HG02623 (cell line): Measurements from ENCODE around the gene AUNIP.
"Not testable (repeated sequence)": the region's sequence is repeated elsewhere in the genome, so short reads cannot be mapped to it uniquely, and the experiment has no call there.

Experiments
- ATAC-seq: cut with Tn5 transposase; IDR thresholded peaks from one replicate; pipeline ENCODE4 v1.9.1; 2021; ENCODE audit warnings: moderate library complexity; ENCODE audit not compliant: unreplicated experiment

The AUNIP gene

DNA sequence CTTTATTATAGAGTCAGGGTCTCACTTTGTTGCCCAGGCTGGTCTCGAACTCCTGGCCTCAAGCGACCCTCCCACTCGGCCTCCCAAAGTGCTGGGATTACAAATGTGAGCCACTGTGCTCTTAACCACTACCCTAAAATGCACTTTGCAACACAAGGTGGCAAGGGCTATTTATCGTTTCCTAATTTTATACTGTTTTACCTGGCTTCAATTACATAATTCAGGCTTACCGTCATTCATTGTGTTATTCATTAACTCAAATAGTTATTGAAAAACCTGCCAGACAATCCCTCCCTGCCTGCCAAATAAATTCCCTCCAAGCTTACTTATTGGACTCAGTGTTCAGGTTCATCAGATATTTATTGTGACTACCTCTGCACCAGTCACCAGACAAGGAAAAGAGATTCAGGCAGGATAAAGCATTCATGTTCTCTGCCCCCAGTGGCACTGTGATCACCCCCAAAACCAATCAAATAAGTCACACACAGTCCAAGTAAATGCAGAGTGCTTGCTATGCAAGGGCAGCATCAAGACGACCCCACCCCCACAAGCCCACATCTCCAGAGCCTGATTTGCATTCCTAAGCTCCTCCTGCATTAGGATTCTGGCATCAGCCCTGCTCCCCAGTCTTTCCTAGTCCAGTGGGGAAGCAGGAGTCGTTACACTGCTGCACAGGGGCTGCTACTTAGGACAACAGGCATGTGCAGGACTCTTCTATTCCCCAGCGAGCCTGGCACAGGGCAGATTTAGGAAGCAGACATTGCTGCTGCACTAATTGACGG lies 8.1 kb upstream of the AUNIP start:
- no peak for ATAC-seq

DNA sequence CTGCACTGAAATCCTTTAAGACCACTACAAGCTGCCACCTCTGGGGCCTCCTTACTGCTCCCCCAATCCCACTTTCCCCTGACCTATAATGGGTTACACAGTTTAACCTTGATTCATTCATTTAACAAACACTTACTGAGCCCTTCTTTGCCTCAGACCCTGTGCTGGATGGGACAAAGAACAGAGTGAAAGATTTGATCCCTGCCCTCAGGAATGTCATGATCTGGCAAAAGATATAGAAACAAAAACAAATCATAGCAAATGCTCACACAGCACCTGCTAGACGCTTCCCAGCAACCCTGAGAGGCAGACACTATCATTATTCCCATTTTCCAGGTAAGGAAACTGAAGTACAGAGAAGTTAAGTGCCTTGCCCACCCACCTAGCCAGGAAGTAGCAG lies 7.0 kb upstream of the AUNIP start:
- no peak for ATAC-seq

DNA sequence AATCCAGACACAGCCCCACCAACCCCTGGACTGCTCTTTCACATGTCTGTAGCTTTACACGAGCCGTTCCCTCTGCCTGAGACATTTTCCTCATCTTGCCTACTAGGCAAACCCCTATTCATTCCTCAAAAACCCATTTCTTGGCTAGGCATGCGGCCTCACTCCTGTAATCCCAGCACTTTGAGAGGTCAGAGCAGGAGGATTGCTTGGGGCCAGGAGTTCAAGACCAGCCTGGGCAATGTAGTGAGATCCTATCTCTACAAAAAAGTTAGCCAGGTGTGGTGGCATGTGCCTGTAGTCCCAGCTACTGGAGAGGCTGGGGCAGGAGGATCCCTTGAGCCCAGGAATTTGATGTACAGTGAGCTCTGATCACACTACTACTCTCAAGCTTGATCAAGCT lies 5.2 kb upstream of the AUNIP start:
- no peak for ATAC-seq

DNA sequence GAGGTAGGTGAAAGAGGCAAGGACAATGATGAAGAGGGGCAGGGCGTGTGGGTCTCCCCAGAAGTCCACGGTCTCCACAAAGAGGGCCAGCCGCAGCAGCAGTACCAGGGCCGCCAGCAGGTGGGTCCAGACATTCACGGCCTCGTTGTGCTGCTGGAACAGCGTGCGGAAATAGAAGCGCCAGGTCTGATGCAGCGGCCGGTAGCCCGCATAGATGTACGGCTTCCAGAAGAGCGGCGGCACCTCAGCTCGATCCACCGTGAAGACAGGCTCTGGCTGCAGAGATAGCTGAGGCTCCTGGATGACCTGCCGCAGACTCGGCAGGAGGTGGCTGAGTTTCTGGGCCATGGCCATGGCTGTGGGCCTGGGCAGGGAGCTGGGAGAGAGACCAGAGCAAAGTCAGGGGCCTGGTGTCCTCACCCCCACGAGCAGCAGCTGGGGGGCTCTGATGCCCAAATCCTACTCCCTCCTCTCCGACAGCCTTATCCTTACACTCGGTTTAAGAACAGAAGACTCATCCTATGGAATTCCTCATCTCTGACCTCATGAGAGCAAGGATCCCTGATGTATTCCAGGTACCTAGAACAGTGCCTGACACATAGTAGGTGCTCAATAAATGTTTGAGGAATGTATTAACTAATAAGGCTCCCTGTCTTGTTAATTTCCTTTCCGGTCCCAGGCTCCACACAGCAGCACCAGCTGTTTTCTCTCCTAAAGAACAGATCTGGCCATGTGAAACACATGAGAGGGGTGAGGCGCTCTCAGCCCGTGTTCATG lies 4.4 kb upstream of the AUNIP start:
- no peak for ATAC-seq

DNA sequence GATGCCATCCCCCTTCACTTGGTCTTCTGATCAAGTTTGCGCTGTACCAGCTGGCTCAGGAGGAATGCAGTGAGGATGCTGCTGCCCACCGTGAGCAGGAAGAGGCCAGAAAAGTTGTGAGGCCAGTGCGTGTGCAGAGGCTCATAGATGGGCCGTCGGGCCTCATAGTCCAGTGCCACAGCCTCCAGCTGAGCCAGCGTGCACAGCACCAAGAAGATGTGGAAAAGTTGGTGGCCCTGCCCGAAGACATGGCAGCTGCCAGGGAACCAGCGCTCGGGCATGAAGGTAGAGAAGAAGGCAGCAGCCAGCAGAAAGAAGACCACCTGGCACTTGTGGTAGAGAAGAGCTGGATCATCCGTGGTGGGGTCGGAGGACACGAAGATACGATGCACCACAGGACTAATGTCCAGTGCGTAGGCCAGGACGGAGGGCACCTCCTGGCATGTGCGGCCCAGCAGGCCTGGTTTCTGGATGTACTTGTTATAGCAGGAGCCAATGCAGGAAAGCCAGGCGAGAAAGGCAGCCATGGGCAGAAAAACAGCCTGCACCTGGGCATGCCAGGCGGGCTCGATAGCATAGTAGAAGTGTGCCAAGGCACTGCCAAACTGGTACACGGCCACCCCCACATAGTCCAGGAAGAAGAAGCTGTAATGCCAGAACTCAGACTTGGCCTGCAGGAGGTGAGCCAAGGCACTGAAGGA lies 3.7 kb upstream of the AUNIP start:
- no peak for ATAC-seq

DNA sequence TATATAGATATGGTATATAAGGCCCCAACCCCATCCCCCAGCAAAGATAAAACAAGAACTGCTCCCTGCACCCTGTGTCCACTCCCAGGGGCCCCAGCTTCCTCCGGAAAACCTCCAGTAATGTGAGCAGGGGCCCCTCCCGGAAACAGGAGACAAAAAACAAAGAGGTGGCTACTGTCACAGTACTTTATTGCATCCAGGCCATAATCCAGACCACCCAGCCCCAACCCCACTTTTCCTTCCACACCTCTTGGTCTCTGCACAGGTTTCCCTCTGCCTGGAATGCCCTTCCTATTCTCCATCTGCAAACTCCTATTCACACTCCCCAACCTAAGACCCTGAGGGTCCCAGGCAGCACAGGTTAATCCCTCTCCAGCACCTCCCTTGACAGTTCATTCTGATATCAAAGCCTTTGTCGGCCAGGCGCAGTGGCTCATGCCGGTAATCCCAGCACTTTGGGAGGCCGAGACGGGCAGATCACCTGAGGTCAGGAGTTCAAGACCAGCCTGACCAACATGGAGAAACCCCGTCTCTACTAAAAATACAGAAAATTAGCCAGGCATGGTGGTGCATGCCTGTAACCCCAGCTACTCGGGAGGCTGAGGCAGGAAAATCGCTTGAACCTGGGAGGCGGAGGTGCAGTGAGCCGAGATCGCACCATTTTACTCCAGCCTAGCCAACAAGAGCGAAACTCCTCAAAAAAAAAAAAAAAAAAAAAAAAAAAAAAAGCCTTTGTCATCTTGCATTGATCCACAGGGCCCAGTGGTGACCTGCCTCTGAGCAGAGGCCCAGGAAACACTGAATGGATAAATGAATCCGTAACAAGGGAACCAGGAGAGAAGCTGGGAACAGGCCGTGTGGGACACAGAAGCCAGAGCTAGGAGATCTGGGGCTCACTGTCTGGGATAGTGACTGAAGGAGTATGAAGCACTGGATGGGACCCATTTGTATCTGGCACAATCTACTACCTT lies 2.3 kb upstream of the AUNIP start:
- no peak for ATAC-seq

DNA sequence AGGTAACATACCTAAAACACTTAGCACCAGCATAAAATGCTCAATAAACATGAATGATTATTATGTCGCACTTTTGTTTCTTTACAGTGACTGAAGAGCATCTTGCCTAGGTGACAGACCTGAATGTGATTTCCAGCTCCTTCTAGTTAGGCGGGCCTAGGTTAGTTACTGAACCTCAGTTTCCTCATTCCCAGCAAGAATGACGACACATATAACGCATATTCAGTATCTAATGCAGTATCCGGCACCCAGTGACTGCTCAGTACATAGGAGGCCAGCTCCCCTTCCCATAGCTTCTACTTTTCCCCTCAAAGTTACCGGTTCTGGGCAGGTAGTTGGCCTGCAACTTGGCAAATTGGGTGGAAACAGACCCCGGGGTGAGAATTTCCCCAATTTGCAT lies 763 bp downstream of the AUNIP start:
- no peak for ATAC-seq

DNA sequence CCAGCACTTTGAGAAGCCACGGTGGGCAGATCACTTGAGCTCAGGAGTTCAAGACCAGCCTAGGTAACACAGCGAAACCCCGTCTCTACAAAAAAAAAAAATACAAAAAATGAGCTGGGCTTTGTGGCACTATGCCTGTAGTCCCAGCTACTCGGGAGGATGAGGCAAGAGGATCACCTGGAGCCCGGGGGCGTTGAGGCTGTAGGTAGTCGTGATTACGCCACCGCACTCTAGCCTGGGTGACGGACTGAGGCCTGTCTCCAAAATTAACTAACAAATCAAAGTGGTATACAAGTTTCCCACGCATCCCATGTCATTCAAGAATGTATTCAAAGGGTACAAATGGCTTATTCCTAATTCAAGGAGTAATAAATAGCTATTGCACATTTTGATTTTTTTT lies 2.4 kb downstream of the AUNIP start:
- no peak for ATAC-seq

DNA sequence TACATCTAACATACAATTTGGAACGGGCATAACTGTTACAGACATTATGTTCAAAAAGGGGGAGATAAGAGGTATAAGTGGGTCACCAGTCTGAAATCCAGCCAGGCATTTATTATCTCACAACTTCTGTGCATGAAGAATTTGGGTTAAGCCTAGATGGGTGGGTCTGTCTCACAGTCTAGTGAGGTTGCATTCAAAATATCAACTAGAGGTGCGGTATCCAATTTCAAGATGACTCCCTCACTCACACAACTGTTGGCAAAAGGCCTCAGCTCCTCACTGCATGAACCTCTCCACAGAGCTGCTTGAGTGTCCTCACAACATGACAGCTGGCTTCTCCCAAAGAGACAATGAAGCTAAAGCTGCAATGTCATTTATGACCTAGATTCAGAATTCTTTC lies 4.7 kb downstream of the AUNIP start:
- ATAC-seq: no peak

DNA sequence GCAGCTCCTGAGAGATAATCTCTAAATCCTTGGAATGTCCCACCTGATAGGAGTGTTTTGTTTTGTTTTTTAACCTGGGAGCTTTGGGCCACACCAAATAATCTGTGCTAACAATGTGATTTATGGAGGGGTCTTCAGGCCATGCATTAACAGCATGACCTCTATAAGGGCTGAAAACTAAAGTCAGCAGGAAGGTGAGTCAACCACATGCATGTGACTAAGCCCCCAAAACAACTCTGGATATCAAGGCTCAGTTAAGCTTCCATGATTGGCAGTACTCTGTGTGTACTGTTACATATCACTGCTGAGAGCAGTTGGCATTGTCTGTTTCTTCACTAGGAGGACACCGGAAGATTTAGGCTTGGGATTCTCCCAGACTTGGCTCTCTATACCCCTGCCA lies 10.7 kb downstream of the AUNIP start:
- no peak for ATAC-seq

DNA sequence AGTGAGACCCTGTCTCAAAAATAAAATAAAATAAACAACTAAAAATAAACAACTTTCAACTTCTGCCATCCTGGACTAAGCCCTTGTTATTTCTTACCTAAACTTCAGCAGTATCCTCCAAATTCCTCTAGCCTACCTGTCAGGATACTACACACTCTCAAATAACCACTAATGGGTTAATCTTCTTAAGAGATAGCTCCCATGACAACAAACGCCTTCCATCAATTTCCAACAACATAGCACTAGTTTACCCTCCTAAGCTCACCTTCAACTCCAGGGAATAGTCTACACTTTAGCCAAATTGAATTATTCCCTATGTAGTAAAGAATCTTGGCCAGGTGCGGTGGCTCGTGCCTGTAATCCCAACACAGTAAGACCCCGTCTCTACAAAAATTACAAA lies 11.3 kb downstream of the AUNIP start:
- no peak for ATAC-seq

DNA sequence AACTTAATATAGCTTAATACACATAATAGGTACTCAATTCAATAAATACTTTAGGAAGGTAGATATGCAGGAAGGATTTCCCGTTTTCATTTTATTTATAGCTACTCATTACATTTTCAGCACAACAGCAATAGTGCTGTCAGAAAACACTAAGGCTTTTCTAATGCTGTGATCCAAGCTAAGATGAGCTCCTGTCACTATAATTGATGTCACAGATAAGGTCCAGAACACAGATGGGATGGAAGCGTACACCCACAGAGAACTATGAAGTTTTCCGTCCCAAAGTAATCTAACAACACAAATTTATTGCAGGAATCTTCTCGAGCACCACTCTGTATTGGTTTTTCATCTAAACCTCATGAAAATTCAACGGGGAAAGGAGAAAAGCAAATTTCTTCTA lies 13.6 kb downstream of the AUNIP start:
- no peak for ATAC-seq

DNA sequence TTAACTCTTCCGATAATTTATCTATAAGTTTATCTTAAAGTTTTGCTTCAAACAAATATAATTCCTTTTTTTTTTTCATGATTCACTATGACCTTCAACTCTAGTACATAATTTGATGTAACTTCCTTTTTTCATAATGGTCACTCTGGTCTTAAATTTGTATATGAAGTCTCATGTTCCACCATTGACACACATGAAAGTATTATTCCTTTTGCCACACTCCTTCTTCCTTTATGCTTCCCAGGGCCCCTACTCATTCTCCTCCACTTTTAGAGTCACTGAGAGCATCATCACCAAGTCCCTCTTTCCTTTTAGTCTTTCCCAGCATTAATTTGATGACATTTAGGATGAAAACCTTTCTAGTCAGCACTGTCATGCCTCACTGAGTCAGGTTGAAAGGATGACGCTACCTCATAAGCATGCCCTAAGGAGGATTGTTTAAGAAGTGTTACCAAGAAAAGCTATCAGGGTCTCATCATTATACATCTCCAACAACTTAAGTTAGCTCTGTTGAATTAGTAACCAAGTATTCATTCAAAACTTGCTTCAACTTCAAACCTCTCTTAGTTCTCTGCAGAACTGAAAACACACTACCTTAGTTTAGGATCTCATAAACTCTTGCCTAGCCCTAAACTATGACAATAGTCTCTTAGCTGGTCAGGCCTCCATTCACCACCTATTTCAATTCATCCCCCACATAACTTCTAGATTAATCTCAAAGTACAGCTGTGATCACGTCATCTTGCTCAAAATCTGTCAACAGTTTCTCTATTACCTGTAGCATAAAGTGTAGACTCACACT lies 14.5 kb downstream of the AUNIP start:
- ATAC-seq: no peak

DNA sequence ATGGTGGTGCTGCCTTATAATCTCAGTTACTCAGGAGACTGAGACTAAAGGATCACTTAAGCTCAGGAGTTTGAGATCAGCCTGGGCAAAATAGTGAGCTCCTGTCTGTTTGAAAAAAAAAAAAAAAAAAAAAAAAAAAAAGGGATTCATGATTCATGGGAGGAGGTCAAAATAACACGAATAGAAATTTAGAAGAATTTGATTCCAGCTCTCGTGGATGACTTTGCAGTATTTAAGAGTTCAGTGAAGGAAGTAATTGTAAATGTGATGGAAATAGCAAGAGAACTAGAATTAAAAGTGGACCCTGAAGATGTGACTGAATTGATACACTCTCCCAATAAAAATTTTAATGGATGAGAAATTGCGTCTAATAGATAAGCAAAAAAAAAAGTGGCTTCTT lies 15.8 kb downstream of the AUNIP start:
- ATAC-seq: no peak

DNA sequence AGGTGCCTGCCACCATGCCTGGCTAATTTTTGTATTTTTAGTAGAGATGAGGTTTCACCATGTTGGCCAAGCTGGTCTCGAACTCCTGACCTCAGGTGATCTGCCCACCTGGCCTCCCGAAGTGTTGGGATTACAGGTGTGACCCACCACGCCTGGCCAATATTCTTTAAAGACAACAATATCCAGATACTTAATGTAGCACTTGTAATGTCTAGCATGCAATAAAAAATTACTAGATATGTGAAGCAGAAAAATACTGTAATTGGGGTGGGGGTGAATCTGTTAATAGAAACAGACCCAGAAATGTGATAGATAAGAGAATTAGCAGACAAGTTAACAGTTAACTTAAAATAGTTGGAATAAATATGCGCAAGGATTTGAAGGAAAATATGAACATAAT lies 19.4 kb downstream of the AUNIP start:
- ATAC-seq: not testable (repeated sequence)

DNA sequence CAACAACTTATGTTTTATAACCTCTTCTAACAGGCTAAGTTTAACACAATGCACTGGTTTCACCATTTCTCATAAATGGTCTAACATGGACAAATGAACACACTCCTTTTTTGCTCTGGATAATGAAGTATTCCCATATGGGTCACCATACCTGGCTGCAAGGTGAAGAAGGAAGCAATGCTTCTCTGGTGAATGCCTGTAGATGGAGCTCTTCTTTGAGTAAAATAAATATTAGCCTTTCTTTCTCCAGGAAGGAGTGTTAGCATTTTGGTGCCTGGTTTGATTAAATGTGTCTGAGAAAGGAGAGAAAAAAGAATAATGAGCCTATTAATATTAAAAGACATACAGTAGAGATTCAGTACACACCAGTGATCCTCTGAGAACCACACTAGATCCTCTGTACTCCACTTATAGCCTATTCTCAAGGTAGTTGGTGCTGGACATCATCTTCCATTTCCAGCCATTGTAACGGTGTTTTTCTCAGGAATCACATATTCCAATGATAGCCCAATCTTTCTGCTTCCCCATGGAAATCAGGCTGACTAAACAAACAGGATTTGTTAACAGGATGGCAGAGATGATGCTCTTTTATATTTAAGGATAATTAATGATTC lies 21.9 kb downstream of the AUNIP start:
- ATAC-seq: no peak

DNA sequence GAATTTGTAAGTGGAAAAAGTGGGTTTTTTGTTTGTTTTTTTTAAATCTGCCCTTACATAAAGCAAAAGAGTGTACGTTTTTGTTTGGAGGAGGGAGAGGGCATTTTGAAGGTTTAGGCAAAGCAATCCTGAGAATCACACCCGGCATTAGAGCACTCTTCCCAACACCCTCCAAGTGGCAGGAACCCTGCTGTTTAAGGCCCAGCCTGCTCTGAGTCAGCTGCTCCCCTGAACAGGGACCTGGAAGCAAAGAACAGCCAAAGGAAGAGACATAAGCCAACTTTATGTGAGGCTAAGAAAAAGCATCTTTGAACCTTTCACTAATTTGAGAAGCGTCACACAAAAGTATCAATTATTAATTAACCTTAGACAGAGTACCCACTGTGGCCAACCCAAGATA lies 22.6 kb downstream of the AUNIP start:
- no peak for ATAC-seq

DNA sequence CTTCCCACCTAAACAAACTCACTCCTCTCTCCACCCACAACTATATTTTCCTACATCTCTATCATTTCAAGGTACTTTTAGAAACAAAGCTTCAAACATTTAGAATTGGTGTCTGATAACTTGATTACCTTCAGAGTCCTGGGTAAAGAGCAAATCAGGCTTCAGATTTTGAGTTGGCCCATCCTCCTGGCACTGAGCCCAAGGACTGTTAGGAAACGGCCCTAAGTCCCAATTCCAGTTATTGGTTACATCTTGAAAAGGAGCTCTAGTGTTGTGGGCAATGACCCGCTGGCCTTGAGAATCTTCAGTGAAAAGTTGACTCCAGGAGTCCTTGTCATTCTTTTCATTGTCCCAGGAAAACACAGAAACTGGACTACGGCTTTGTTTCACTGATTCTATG lies 24.4 kb downstream of the AUNIP start:
- no peak for ATAC-seq

DNA sequence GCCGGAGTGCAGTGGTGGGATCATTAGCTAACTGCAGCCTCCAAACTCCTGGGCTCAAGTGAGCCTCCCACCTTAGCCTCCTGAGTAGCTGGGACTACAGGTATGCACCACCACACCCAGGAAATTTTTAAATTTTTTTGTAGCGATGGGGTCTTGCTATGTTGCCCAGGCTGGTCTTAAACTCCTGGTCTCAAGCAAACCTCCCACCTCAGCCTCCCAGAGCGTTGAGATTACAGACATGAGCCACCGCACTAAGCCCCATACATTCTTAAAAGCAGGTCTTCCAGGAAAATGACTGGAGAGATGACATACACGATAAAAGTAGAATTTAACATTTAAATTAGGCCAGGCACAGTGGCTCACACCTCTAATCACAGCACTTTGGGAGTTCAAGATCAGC lies 26.1 kb downstream of the AUNIP start:
- no peak for ATAC-seq
